ENCODE data around the gene MAP1B. TPM values are rescaled to one million over a fixed set of nuclear protein-coding genes. Genes with fewer than 3 reads are reported as not detected.

MAP1B gene
- total RNA-seq, 1 donor from 2014 or later, result 22.4 TPM

- Histone ChIP-seq H3K4me1 (ENCODE audit: control insufficient read depth in 3 of 3, insufficient read depth in 3 of 3, low read length in 3 of 3) (peaks cover 12 to 29% (median 26%) of the 10 kb centered on the region in 3 donors), H3K27ac (ENCODE audit: low read depth, low read length) (no peak overlapping the region), H3K4me3 (ENCODE audit: low read length in 3 of 3) (no peak overlapping the region), H3K9me3 (ENCODE audit: control insufficient read depth in 3 of 3, low read length in 3 of 3) (no peaks in the 10 kb centered on the region), H3K36me3 (ENCODE audit: control insufficient read depth in 3 of 3, insufficient read depth in 3 of 3, low read length in 3 of 3) (no peaks in the 10 kb centered on the region), H3K9ac (ENCODE audit: low read depth in 1 of 3, low read length in 3 of 3) (no peak overlapping the region), H3K27me3 (ENCODE audit: control insufficient read depth in 3 of 3, insufficient read depth in 3 of 3, low read length in 3 of 3) (no peaks in the 10 kb centered on the region)
Observed at GRCh38 chr5:72244862-72245371, 137.6 kb downstream of the MAP1B start.

GRCh38 chr5:72245546-72245945 lies 138.3 kb downstream of the MAP1B start:
- no peak overlapping the region for H3K9ac ChIP-seq (ENCODE audit: low read depth in 1 of 3, low read length in 3 of 3)
- peaks cover 12 to 29% (median 26%) of the 10 kb centered on the region in 3 donors for H3K4me1 ChIP-seq (ENCODE audit: control insufficient read depth in 3 of 3, insufficient read depth in 3 of 3, low read length in 3 of 3)
- no peak overlapping the region for H3K27ac ChIP-seq (ENCODE audit: low read depth, low read length)
- no peaks in the 10 kb centered on the region for H3K27me3 ChIP-seq (ENCODE audit: control insufficient read depth in 3 of 3, insufficient read depth in 3 of 3, low read length in 3 of 3)
- H3K9me3 ChIP-seq (ENCODE audit: control insufficient read depth in 3 of 3, low read length in 3 of 3), result no peaks in the 10 kb centered on the region
- no peak overlapping the region for H3K4me3 ChIP-seq (ENCODE audit: low read length in 3 of 3)
- H3K36me3 ChIP-seq (ENCODE audit: control insufficient read depth in 3 of 3, insufficient read depth in 3 of 3, low read length in 3 of 3), result no peaks in the 10 kb centered on the region

- Histone ChIP-seq H3K27ac (ENCODE audit: low read depth, low read length) (peak overlapping the region; percentile 6), H3K9ac (ENCODE audit: low read depth in 1 of 3, low read length in 3 of 3) (no peak overlapping the region), H3K36me3 (ENCODE audit: control insufficient read depth in 3 of 3, insufficient read depth in 3 of 3, low read length in 3 of 3) (no peaks in the 10 kb centered on the region), H3K9me3 (ENCODE audit: control insufficient read depth in 3 of 3, low read length in 3 of 3) (no peaks in the 10 kb centered on the region), H3K4me3 (ENCODE audit: low read length in 3 of 3) (no peak overlapping the region), H3K4me1 (ENCODE audit: control insufficient read depth in 3 of 3, insufficient read depth in 3 of 3, low read length in 3 of 3) (peaks cover 12 to 29% (median 27%) of the 10 kb centered on the region in 3 donors), H3K27me3 (ENCODE audit: control insufficient read depth in 3 of 3, insufficient read depth in 3 of 3, low read length in 3 of 3) (no peaks in the 10 kb centered on the region)
Observed at GRCh38 chr5:72245951-72246532, 138.8 kb downstream of the MAP1B start.

GRCh38 chr5:72246954-72247442 lies 139.7 kb downstream of the MAP1B start:
- H3K9ac ChIP-seq (ENCODE audit: low read depth in 1 of 3, low read length in 3 of 3), result no peak overlapping the region
- peaks cover 16 to 35% (median 29%) of the 10 kb centered on the region in 3 donors for H3K4me1 ChIP-seq (ENCODE audit: control insufficient read depth in 3 of 3, insufficient read depth in 3 of 3, low read length in 3 of 3)

GRCh38 chr5:72248410-72248981 lies 141.2 kb downstream of the MAP1B start:
- H3K4me3 ChIP-seq (ENCODE audit: low read length in 3 of 3), result no peak overlapping the region
- no peaks in the 10 kb centered on the region for H3K9me3 ChIP-seq (ENCODE audit: control insufficient read depth in 3 of 3, low read length in 3 of 3)
- peaks cover 20 to 42% (median 37%) of the 10 kb centered on the region in 3 donors for H3K4me1 ChIP-seq (ENCODE audit: control insufficient read depth in 3 of 3, insufficient read depth in 3 of 3, low read length in 3 of 3)
- no peak overlapping the region for H3K27ac ChIP-seq (ENCODE audit: low read depth, low read length)
- no peaks in the 10 kb centered on the region for H3K36me3 ChIP-seq (ENCODE audit: control insufficient read depth in 3 of 3, insufficient read depth in 3 of 3, low read length in 3 of 3)
- peak overlapping the region in 1 of 3 donors; percentile 34 for H3K9ac ChIP-seq (ENCODE audit: low read depth in 1 of 3, low read length in 3 of 3)
- no peaks in the 10 kb centered on the region for H3K27me3 ChIP-seq (ENCODE audit: control insufficient read depth in 3 of 3, insufficient read depth in 3 of 3, low read length in 3 of 3)

More at GRCh38 chr5:72246954-72247442, 139.7 kb downstream of the MAP1B start:
- H3K36me3 ChIP-seq (ENCODE audit: control insufficient read depth in 3 of 3, insufficient read depth in 3 of 3, low read length in 3 of 3), result no peaks in the 10 kb centered on the region
- H3K27me3 ChIP-seq (ENCODE audit: control insufficient read depth in 3 of 3, insufficient read depth in 3 of 3, low read length in 3 of 3), result no peaks in the 10 kb centered on the region
- peak overlapping the region; percentile 6 for H3K27ac ChIP-seq (ENCODE audit: low read depth, low read length)
- H3K9me3 ChIP-seq (ENCODE audit: control insufficient read depth in 3 of 3, low read length in 3 of 3), result no peaks in the 10 kb centered on the region
- peak overlapping the region in 2 of 3 donors; percentile 17 to 43 for H3K4me3 ChIP-seq (ENCODE audit: low read length in 3 of 3)

GRCh38 chr5:72251386-72251785 lies 144.1 kb downstream of the MAP1B start:
- no peak overlapping the region for H3K4me3 ChIP-seq (ENCODE audit: low read length in 3 of 3)
- no peaks in the 10 kb centered on the region for H3K9me3 ChIP-seq (ENCODE audit: control insufficient read depth in 3 of 3, low read length in 3 of 3)
- no peaks in the 10 kb centered on the region for H3K27me3 ChIP-seq (ENCODE audit: control insufficient read depth in 3 of 3, insufficient read depth in 3 of 3, low read length in 3 of 3)
- H3K36me3 ChIP-seq (ENCODE audit: control insufficient read depth in 3 of 3, insufficient read depth in 3 of 3, low read length in 3 of 3), result no peaks in the 10 kb centered on the region
- H3K9ac ChIP-seq (ENCODE audit: low read depth in 1 of 3, low read length in 3 of 3), result no peak overlapping the region
- H3K27ac ChIP-seq (ENCODE audit: low read depth, low read length), result no peak overlapping the region
- peaks cover 15 to 29% (median 27%) of the 10 kb centered on the region in 3 donors for H3K4me1 ChIP-seq (ENCODE audit: control insufficient read depth in 3 of 3, insufficient read depth in 3 of 3, low read length in 3 of 3)

GRCh38 chr5:72252008-72252407 lies 144.7 kb downstream of the MAP1B start:
- Histone ChIP-seq H3K27me3 (ENCODE audit: control insufficient read depth in 3 of 3, insufficient read depth in 3 of 3, low read length in 3 of 3) (no peaks in the 10 kb centered on the region), H3K4me3 (ENCODE audit: low read length in 3 of 3) (no peak overlapping the region), H3K9me3 (ENCODE audit: control insufficient read depth in 3 of 3, low read length in 3 of 3) (no peaks in the 10 kb centered on the region), H3K36me3 (ENCODE audit: control insufficient read depth in 3 of 3, insufficient read depth in 3 of 3, low read length in 3 of 3) (no peaks in the 10 kb centered on the region), H3K4me1 (ENCODE audit: control insufficient read depth in 3 of 3, insufficient read depth in 3 of 3, low read length in 3 of 3) (peaks cover 13 to 26% (median 20%) of the 10 kb centered on the region in 3 donors), H3K27ac (ENCODE audit: low read depth, low read length) (no peak overlapping the region), H3K9ac (ENCODE audit: low read depth in 1 of 3, low read length in 3 of 3) (no peak overlapping the region)

GRCh38 chr5:72252574-72253155 lies 145.4 kb downstream of the MAP1B start:
- Histone ChIP-seq H3K9me3 (ENCODE audit: control insufficient read depth in 3 of 3, low read length in 3 of 3) (no peaks in the 10 kb centered on the region), H3K4me1 (ENCODE audit: control insufficient read depth in 3 of 3, insufficient read depth in 3 of 3, low read length in 3 of 3) (peaks cover 8 to 20% (median 16%) of the 10 kb centered on the region in 3 donors), H3K9ac (ENCODE audit: low read depth in 1 of 3, low read length in 3 of 3) (no peak overlapping the region)

GRCh38 chr5:72255237-72255636 lies 148.0 kb downstream of the MAP1B start:
- H3K9ac ChIP-seq (ENCODE audit: low read depth in 1 of 3, low read length in 3 of 3), result no peak overlapping the region
- no peak overlapping the region for H3K27ac ChIP-seq (ENCODE audit: low read depth, low read length)
- H3K4me1 ChIP-seq (ENCODE audit: control insufficient read depth in 3 of 3, insufficient read depth in 3 of 3, low read length in 3 of 3), result peaks cover 8 to 16% (median 8%) of the 10 kb centered on the region in 3 donors
- H3K36me3 ChIP-seq (ENCODE audit: control insufficient read depth in 3 of 3, insufficient read depth in 3 of 3, low read length in 3 of 3), result no peaks in the 10 kb centered on the region
- no peak overlapping the region for H3K4me3 ChIP-seq (ENCODE audit: low read length in 3 of 3)
- H3K9me3 ChIP-seq (ENCODE audit: control insufficient read depth in 3 of 3, low read length in 3 of 3), result no peaks in the 10 kb centered on the region
- no peaks in the 10 kb centered on the region for H3K27me3 ChIP-seq (ENCODE audit: control insufficient read depth in 3 of 3, insufficient read depth in 3 of 3, low read length in 3 of 3)

More at GRCh38 chr5:72252574-72253155, 145.4 kb downstream of the MAP1B start:
- Histone ChIP-seq H3K27ac (ENCODE audit: low read depth, low read length) (no peak overlapping the region), H3K4me3 (ENCODE audit: low read length in 3 of 3) (no peak overlapping the region), H3K27me3 (ENCODE audit: control insufficient read depth in 3 of 3, insufficient read depth in 3 of 3, low read length in 3 of 3) (no peaks in the 10 kb centered on the region), H3K36me3 (ENCODE audit: control insufficient read depth in 3 of 3, insufficient read depth in 3 of 3, low read length in 3 of 3) (no peaks in the 10 kb centered on the region)

- Histone ChIP-seq H3K9me3 (ENCODE audit: control insufficient read depth in 3 of 3, low read length in 3 of 3) (no peaks in the 10 kb centered on the region), H3K9ac (ENCODE audit: low read depth in 1 of 3, low read length in 3 of 3) (no peak overlapping the region), H3K36me3 (ENCODE audit: control insufficient read depth in 3 of 3, insufficient read depth in 3 of 3, low read length in 3 of 3) (no peaks in the 10 kb centered on the region), H3K27me3 (ENCODE audit: control insufficient read depth in 3 of 3, insufficient read depth in 3 of 3, low read length in 3 of 3) (no peaks in the 10 kb centered on the region), H3K4me1 (ENCODE audit: control insufficient read depth in 3 of 3, insufficient read depth in 3 of 3, low read length in 3 of 3) (peaks cover 8 to 16% (median 8%) of the 10 kb centered on the region in 3 donors), H3K27ac (ENCODE audit: low read depth, low read length) (no peak overlapping the region), H3K4me3 (ENCODE audit: low read length in 3 of 3) (no peak overlapping the region)
Observed at GRCh38 chr5:72255670-72256069, 148.4 kb downstream of the MAP1B start.
